Mononuclear cell (primary cell): ENCODE measurements around the gene CTSZ. TPM values are rescaled to one million over a fixed set of nuclear protein-coding genes. Genes with fewer than 3 reads are reported as not detected.

ENCODE experiments used
- total RNA-seq: library from RNA; depleted of rRNA; stranded (reverse); fragments of >200 nt; gene quantifications from one replicate; pipeline ENCODE4 v1.2.3, GENCODE V29; 2012

CTSZ gene
- total RNA-seq, 1 donor, result 184 TPM

Other genes starting within 250 kb of the CTSZ start
- 0.10 TPM for gene GNAS-AS1, start 156.4 kb downstream of the CTSZ start, total RNA-seq
- gene GNAS, start 154.5 kb downstream of the CTSZ start, total RNA-seq, result 461 TPM
- 37.2 TPM for gene NELFCD, start 26.0 kb downstream of the CTSZ start, total RNA-seq
- gene TUBB1, start 12.2 kb upstream of the CTSZ start, total RNA-seq, result 188 TPM
- 35.7 TPM for gene ATP5F1E, start 25.1 kb upstream of the CTSZ start, total RNA-seq
- gene PRELID3B, start 35.5 kb upstream of the CTSZ start, total RNA-seq, result 72.8 TPM
- gene ZNF831, start 156.6 kb upstream of the CTSZ start, total RNA-seq, result 19.8 TPM